ENCODE measurements around the gene ADAMTS2. TPM values are rescaled to one million over a fixed set of nuclear protein-coding genes. Genes with fewer than 3 reads are reported as not detected.

Gene ADAMTS2
- total RNA-seq, 1 donor from 2014 or later = 1.2 TPM

DNA sequence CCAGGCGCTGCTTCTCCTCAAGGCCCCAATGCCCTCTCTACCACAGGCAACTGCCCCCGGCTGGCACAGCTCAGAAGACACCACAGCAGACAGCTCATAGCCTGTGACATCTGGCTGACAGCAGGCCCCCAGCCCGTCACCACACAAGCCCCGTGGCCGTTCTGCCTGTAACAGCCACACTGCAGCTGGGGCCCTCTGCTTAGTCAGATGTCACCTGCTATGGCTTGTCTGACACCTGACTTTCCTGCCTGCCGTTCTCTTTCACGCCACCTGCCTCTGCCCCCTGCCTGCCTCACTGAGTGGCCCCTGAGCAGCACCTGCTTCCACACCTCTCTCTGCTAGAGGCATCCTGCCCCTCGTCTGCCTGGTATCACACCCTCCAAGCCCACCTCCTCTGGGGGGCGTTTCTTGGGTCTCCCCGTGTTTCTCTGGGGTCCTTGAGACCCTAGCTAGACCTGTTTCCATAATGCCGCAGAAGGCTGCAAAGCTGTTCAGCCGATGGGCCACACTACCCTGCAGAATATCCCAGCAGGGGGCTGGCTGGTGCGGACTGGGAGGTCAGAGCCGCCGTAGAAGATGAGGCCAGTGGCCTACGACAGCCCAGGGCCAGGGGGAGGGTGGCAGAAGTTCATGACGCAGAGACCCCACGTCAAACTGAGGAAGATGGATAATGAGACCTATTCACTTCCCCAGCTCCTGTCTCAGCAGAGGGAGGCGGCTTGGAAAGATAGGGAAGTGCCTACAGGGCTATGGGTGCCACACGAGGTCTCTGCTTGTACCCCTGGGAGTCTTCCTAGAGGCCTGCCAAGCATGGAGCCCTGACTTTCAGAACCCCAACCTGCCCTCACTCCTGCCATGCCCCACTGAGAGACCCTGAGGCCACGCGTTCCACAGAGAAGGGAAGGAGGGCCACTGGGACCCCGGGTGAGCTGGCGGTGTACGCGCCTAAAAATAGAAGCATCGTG, 190.0 kb downstream of the ADAMTS2 start:
- TF ChIP-seq EZH2phosphoT487 (IDR thresholded peaks at IDR 0.05) (no peak), EZH2 (IDR thresholded peaks at IDR 0.05) (no peak)
- TF ChIP-seq, protein P1, sequence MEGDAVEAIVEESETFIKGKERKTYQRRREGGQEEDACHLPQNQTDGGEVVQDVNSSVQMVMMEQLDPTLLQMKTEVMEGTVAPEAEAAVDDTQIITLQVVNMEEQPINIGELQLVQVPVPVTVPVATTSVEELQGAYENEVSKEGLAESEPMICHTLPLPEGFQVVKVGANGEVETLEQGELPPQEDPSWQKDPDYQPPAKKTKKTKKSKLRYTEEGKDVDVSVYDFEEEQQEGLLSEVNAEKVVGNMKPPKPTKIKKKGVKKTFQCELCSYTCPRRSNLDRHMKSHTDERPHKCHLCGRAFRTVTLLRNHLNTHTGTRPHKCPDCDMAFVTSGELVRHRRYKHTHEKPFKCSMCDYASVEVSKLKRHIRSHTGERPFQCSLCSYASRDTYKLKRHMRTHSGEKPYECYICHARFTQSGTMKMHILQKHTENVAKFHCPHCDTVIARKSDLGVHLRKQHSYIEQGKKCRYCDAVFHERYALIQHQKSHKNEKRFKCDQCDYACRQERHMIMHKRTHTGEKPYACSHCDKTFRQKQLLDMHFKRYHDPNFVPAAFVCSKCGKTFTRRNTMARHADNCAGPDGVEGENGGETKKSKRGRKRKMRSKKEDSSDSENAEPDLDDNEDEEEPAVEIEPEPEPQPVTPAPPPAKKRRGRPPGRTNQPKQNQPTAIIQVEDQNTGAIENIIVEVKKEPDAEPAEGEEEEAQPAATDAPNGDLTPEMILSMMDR (IDR thresholded peaks at IDR 0.05) = no peak
- no peak for DNase-seq (ENCODE audit: low spot score)
- Histone ChIP-seq H3K4me2 (no peak overlapping the region), H3K36me3 (no peaks in the 10 kb centered on the region), H3K9ac (no peak overlapping the region), H3K9me3 (ENCODE audit: low read depth) (no peaks in the 10 kb centered on the region), H3K4me1 (no peaks in the 10 kb centered on the region), H3F3A (ENCODE audit: low read depth) (no peaks in the 10 kb centered on the region), H3K27me3 (no peaks in the 10 kb centered on the region), H2AFZ (replicated peaks) (no peak overlapping the region), H4K20me1 (ENCODE audit: low read depth) (no peaks in the 10 kb centered on the region), H3K79me2 (ENCODE audit: low read depth) (no peaks in the 10 kb centered on the region), H3K27ac (no peak overlapping the region), H3K4me3 (no peak overlapping the region)
- Mint-ChIP-seq H3K4me3 (peak overlapping the region; percentile 38), H3K27ac (peak overlapping the region; percentile 33), H3K4me1 (no peaks in the 10 kb centered on the region), H3K27me3 (ENCODE audit: insufficient read depth, low read depth) (peaks cover 5% of the 10 kb centered on the region), H3K9me3 (peaks cover 4% of the 10 kb centered on the region), H3K36me3 (peaks cover 2% of the 10 kb centered on the region)

DNA sequence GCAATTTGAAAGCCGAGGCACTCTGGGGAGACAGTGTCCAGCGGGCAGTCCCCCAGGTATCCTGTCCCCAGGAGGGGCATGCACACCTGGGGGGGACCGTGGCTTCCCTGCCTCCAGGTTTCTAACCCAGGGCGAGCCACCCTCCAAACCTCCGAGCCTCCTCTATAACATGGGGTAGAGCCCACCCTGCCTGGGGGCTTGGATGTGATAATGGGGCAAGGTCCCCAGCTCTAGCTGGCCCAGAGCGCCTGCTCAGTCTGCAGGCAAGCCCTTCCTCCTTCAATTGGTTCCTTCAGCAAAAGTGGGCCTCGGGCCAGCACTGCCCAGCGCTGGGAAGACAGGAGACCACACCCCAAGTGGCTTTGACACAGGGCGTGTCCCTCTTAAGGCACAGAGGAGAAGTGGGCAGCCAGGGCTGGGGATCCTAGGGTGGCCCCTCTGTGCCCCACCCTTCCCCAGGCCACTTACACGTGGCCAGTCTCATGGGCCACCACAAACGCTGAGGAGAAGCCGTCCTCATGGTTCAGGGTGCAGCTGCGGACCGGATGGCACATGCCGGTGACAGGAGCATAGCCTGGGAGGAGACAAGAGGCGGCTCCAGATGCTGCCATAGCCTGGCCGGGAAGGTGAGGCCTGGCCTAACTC, 190.8 kb downstream of the ADAMTS2 start:
- no peak overlapping the region for H3K4me2 ChIP-seq
- Mint-ChIP-seq H3K36me3 (peaks cover 2% of the 10 kb centered on the region), H3K27ac (no peak overlapping the region), H3K4me1 (no peaks in the 10 kb centered on the region), H3K9me3 (peaks cover under 1% of the 10 kb centered on the region), H3K4me3 (no peak overlapping the region), H3K27me3 (ENCODE audit: insufficient read depth, low read depth) (peaks cover 5% of the 10 kb centered on the region)
- no peak overlapping the region for H3K9ac ChIP-seq
- no peak overlapping the region for H3K27ac ChIP-seq
- no peak for DNase-seq (ENCODE audit: low spot score)
- H3K4me3 ChIP-seq = no peak overlapping the region
- H3K27me3 ChIP-seq = no peaks in the 10 kb centered on the region
- H3K4me1 ChIP-seq = no peaks in the 10 kb centered on the region
- H3K79me2 ChIP-seq (ENCODE audit: low read depth) = no peaks in the 10 kb centered on the region
- TF ChIP-seq EZH2 (IDR thresholded peaks at IDR 0.05) (no peak), EZH2phosphoT487 (IDR thresholded peaks at IDR 0.05) (no peak)
- TF ChIP-seq, protein P1 (IDR thresholded peaks at IDR 0.05) = no peak
- H2AFZ ChIP-seq (replicated peaks) = no peak overlapping the region
- H3F3A ChIP-seq (ENCODE audit: low read depth) = no peaks in the 10 kb centered on the region
- H4K20me1 ChIP-seq (ENCODE audit: low read depth) = no peaks in the 10 kb centered on the region
- no peaks in the 10 kb centered on the region for H3K36me3 ChIP-seq
- no peaks in the 10 kb centered on the region for H3K9me3 ChIP-seq (ENCODE audit: low read depth)

DNA sequence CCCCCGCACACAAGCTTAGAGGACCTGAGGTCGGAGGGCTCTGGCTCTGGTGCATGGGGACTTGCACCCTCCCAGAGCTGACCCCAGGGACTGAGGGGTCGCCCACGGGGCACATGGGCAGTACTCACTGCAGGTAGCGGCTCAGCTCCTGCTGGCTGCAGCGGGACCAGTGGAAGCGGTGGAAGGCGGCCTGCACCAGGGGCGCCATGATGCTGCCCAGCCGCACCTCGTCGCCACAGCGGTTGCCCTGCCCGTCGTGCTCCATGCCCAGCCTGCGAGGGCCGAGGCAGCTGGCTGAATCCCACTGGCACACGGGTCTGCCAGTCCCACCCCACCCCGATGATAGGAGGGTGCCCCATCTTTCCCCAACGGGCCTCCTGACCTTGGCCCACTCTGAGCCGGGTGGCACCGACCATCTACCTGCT, 191.3 kb downstream of the ADAMTS2 start:
- Histone ChIP-seq H3K9me3 (ENCODE audit: low read depth) (no peaks in the 10 kb centered on the region), H3K79me2 (ENCODE audit: low read depth) (no peaks in the 10 kb centered on the region), H3K4me1 (no peaks in the 10 kb centered on the region), H3K27ac (no peak overlapping the region), H2AFZ (replicated peaks) (no peak overlapping the region), H3K9ac (no peak overlapping the region), H3F3A (ENCODE audit: low read depth) (no peaks in the 10 kb centered on the region), H3K4me3 (no peak overlapping the region), H3K27me3 (no peaks in the 10 kb centered on the region), H3K4me2 (no peak overlapping the region), H3K36me3 (no peaks in the 10 kb centered on the region), H4K20me1 (ENCODE audit: low read depth) (no peaks in the 10 kb centered on the region)
- Mint-ChIP-seq H3K9me3 (no peaks in the 10 kb centered on the region), H3K27ac (no peak overlapping the region), H3K4me3 (no peak overlapping the region), H3K27me3 (ENCODE audit: insufficient read depth, low read depth) (peaks cover 8% of the 10 kb centered on the region), H3K36me3 (peaks cover 2% of the 10 kb centered on the region), H3K4me1 (no peaks in the 10 kb centered on the region)
- TF ChIP-seq, protein P1 (IDR thresholded peaks at IDR 0.05) = no peak
- no peak for TF ChIP-seq EZH2 (IDR thresholded peaks at IDR 0.05)
- no peak for TF ChIP-seq EZH2phosphoT487 (IDR thresholded peaks at IDR 0.05)
- DNase-seq (ENCODE audit: low spot score) = no peak

Data from neural progenitor cell (in vitro differentiated cells).